ENCODE results near the gene CDON. TPM values are rescaled to one million over a fixed set of nuclear protein-coding genes. Genes with fewer than 3 reads are reported as not detected.

Gene CDON
- total and polyA plus RNA-seq, 7 experiments from 2014 or later = 0.24 to 4.8 (median 2.1) TPM

GRCh38 chr11:125926682-125927081 lies 136.0 kb downstream of the CDON start:
- Mint-ChIP-seq H3K36me3 (no peaks in the 10 kb centered on the region), H3K27ac (no peak overlapping the region), H3K4me3 (no peak overlapping the region), H3K4me1 (peaks cover 0 to 4% (median 0%) of the 10 kb centered on the region in 7 donors), H3K9me3 (no peaks in the 10 kb centered on the region), H3K27me3 (peaks cover 7 to 27% (median 16%) of the 10 kb centered on the region in 5 donors)
- POLR2A ChIA-PET = no interaction called here
- no peak overlapping the region for H3K27ac ChIP-seq (ENCODE audit: low read depth, low read length)
- ATAC-seq = no peak
- H3K4me1 ChIP-seq (ENCODE audit: control insufficient read depth in 2 of 2, insufficient read depth in 2 of 2, low read length in 2 of 2) = no peaks in the 10 kb centered on the region
- DNase-seq = no peak
- H3K4me3 ChIP-seq (ENCODE audit: low read length) = no peak overlapping the region
- intact Hi-C loops (cut with micrococcal nuclease) = no loop called here
- CTCF ChIA-PET = no interaction called here
- H3K9me3 ChIP-seq (ENCODE audit: control insufficient read depth in 2 of 3, low read length in 3 of 3) = no peaks in the 10 kb centered on the region
- no peaks in the 10 kb centered on the region for H3K36me3 ChIP-seq (ENCODE audit: control insufficient read depth in 2 of 3, insufficient read depth in 3 of 3, low read length in 3 of 3)
- H3K27me3 ChIP-seq (ENCODE audit: control insufficient read depth in 2 of 2, insufficient read depth in 2 of 2, low read length in 2 of 2) = no peaks in the 10 kb centered on the region

GRCh38 chr11:125925804-125926203 lies 136.9 kb downstream of the CDON start:
- peaks cover 7 to 27% (median 16%) of the 10 kb centered on the region in 5 donors for H3K27me3 Mint-ChIP-seq
- ChIA-PET POLR2A (no interaction called here), CTCF (interaction anchor here (0.9 to 3.6 kb wide), 2 partner anchors 15 to 268 kb away, joined by 3 to 30 read pairs; no protein-coding TSS in a partner anchor)
- ATAC-seq (no peak), DNase-seq (no peak)
- H3K27me3 ChIP-seq (ENCODE audit: control insufficient read depth in 2 of 2, insufficient read depth in 2 of 2, low read length in 2 of 2) = no peaks in the 10 kb centered on the region
- intact Hi-C loops (cut with micrococcal nuclease) = no loop called here
- no peak overlapping the region for H3K27ac Mint-ChIP-seq
- H3K36me3 Mint-ChIP-seq = no peaks in the 10 kb centered on the region
- no peak overlapping the region for H3K4me3 ChIP-seq (ENCODE audit: low read length)
- no peak overlapping the region for H3K4me3 Mint-ChIP-seq
- peaks cover 0 to 4% (median 0%) of the 10 kb centered on the region in 7 donors for H3K4me1 Mint-ChIP-seq
- no peaks in the 10 kb centered on the region for H3K36me3 ChIP-seq (ENCODE audit: control insufficient read depth in 2 of 3, insufficient read depth in 3 of 3, low read length in 3 of 3)
- H3K9me3 ChIP-seq (ENCODE audit: control insufficient read depth in 2 of 3, low read length in 3 of 3) = no peaks in the 10 kb centered on the region
- no peak overlapping the region for H3K27ac ChIP-seq (ENCODE audit: low read depth, low read length)
- H3K4me1 ChIP-seq (ENCODE audit: control insufficient read depth in 2 of 2, insufficient read depth in 2 of 2, low read length in 2 of 2) = no peaks in the 10 kb centered on the region
- H3K9me3 Mint-ChIP-seq = no peaks in the 10 kb centered on the region

GRCh38 chr11:125925247-125925740 lies 137.4 kb downstream of the CDON start:
- ChIA-PET CTCF (interaction anchor here (0.6 to 3.6 kb wide), 4 partner anchors 15 to 271 kb away, joined by 3 to 30 read pairs (median 4); no protein-coding TSS in a partner anchor), POLR2A (no interaction called here)
- peaks cover 12 to 27% (median 17%) of the 10 kb centered on the region in 5 donors for H3K27me3 Mint-ChIP-seq
- no peak overlapping the region for H3K27ac ChIP-seq (ENCODE audit: low read depth, low read length)
- no peaks in the 10 kb centered on the region for H3K36me3 Mint-ChIP-seq
- H3K4me1 ChIP-seq (ENCODE audit: control insufficient read depth in 2 of 2, insufficient read depth in 2 of 2, low read length in 2 of 2) = no peaks in the 10 kb centered on the region
- H3K9me3 ChIP-seq (ENCODE audit: control insufficient read depth in 2 of 3, low read length in 3 of 3) = no peaks in the 10 kb centered on the region
- peaks cover 0 to 4% (median 0%) of the 10 kb centered on the region in 7 donors for H3K4me1 Mint-ChIP-seq
- no peaks in the 10 kb centered on the region for H3K9me3 Mint-ChIP-seq
- no peak for DNase-seq
- no peak overlapping the region for H3K4me3 Mint-ChIP-seq
- no peak for ATAC-seq
- no peaks in the 10 kb centered on the region for H3K36me3 ChIP-seq (ENCODE audit: control insufficient read depth in 2 of 3, insufficient read depth in 3 of 3, low read length in 3 of 3)
- no peak overlapping the region for H3K27ac Mint-ChIP-seq
- H3K27me3 ChIP-seq (ENCODE audit: control insufficient read depth in 2 of 2, insufficient read depth in 2 of 2, low read length in 2 of 2) = no peaks in the 10 kb centered on the region
- intact Hi-C loops (cut with micrococcal nuclease) = no loop called here
- H3K4me3 ChIP-seq (ENCODE audit: low read length) = no peak overlapping the region

GRCh38 chr11:125924384-125925007 lies 138.2 kb downstream of the CDON start:
- Histone ChIP-seq H3K27ac (ENCODE audit: low read depth, low read length) (no peak overlapping the region), H3K9me3 (ENCODE audit: control insufficient read depth in 2 of 3, low read length in 3 of 3) (no peaks in the 10 kb centered on the region), H3K27me3 (ENCODE audit: control insufficient read depth in 2 of 2, insufficient read depth in 2 of 2, low read length in 2 of 2) (no peaks in the 10 kb centered on the region), H3K36me3 (ENCODE audit: control insufficient read depth in 2 of 3, insufficient read depth in 3 of 3, low read length in 3 of 3) (no peaks in the 10 kb centered on the region), H3K4me3 (ENCODE audit: low read length) (no peak overlapping the region), H3K4me1 (ENCODE audit: control insufficient read depth in 2 of 2, insufficient read depth in 2 of 2, low read length in 2 of 2) (no peaks in the 10 kb centered on the region)
- H3K4me3 Mint-ChIP-seq = no peak overlapping the region
- intact Hi-C loops (cut with micrococcal nuclease) = no loop called here
- H3K27me3 Mint-ChIP-seq = peaks cover 11 to 26% (median 20%) of the 10 kb centered on the region in 5 donors
- H3K36me3 Mint-ChIP-seq = no peaks in the 10 kb centered on the region
- ChIA-PET POLR2A (no interaction called here), CTCF (interaction anchor here (0.6 to 3.6 kb wide), 4 partner anchors 16 to 272 kb away, joined by 3 to 30 read pairs (median 4); no protein-coding TSS in a partner anchor)
- ATAC-seq (no peak), DNase-seq (no peak)
- no peaks in the 10 kb centered on the region for H3K9me3 Mint-ChIP-seq
- no peak overlapping the region for H3K27ac Mint-ChIP-seq
- H3K4me1 Mint-ChIP-seq = peaks cover 0 to 4% (median 0%) of the 10 kb centered on the region in 7 donors

GRCh38 chr11:125923633-125924032 lies 139.0 kb downstream of the CDON start:
- Mint-ChIP-seq H3K36me3 (no peaks in the 10 kb centered on the region), H3K4me1 (peaks cover 0 to 4% (median 0%) of the 10 kb centered on the region in 7 donors), H3K9me3 (no peaks in the 10 kb centered on the region), H3K27ac (no peak overlapping the region), H3K27me3 (peaks cover 11 to 29% (median 18%) of the 10 kb centered on the region in 5 donors), H3K4me3 (no peak overlapping the region)
- Histone ChIP-seq H3K36me3 (ENCODE audit: control insufficient read depth in 2 of 3, insufficient read depth in 3 of 3, low read length in 3 of 3) (no peaks in the 10 kb centered on the region), H3K4me3 (ENCODE audit: low read length) (no peak overlapping the region), H3K27me3 (ENCODE audit: control insufficient read depth in 2 of 2, insufficient read depth in 2 of 2, low read length in 2 of 2) (no peaks in the 10 kb centered on the region), H3K4me1 (ENCODE audit: control insufficient read depth in 2 of 2, insufficient read depth in 2 of 2, low read length in 2 of 2) (no peaks in the 10 kb centered on the region), H3K9me3 (ENCODE audit: control insufficient read depth in 2 of 3, low read length in 3 of 3) (no peaks in the 10 kb centered on the region), H3K27ac (ENCODE audit: low read depth, low read length) (no peak overlapping the region)
- intact Hi-C loops (cut with micrococcal nuclease) = loop anchor here (1.0 to 2.0 kb wide), 2 partner anchors 271 to 345 kb away; partner anchors contain the start of genes FOXRED1 (in 1 of the 2) and SRPRA (in 1 of the 2)
- no peak for DNase-seq
- no peak for ATAC-seq
- ChIA-PET POLR2A (interaction anchor here (0.7 kb wide), 1 partner anchor 557 kb away, joined by 3 read pairs; no protein-coding TSS in a partner anchor), CTCF (interaction anchor here (1.3 to 3.6 kb wide), 4 partner anchors 17 to 543 kb away, joined by 3 to 30 read pairs (median 4); no protein-coding TSS in a partner anchor)

- peaks cover 14 to 35% (median 19%) of the 10 kb centered on the region in 5 donors for H3K27me3 Mint-ChIP-seq
- Histone ChIP-seq H3K27ac (ENCODE audit: low read depth, low read length) (no peak overlapping the region), H3K27me3 (ENCODE audit: control insufficient read depth in 2 of 2, insufficient read depth in 2 of 2, low read length in 2 of 2) (no peaks in the 10 kb centered on the region), H3K36me3 (ENCODE audit: control insufficient read depth in 2 of 3, insufficient read depth in 3 of 3, low read length in 3 of 3) (no peaks in the 10 kb centered on the region), H3K4me1 (ENCODE audit: control insufficient read depth in 2 of 2, insufficient read depth in 2 of 2, low read length in 2 of 2) (no peaks in the 10 kb centered on the region), H3K4me3 (ENCODE audit: low read length) (no peak overlapping the region), H3K9me3 (ENCODE audit: control insufficient read depth in 2 of 3, low read length in 3 of 3) (no peaks in the 10 kb centered on the region)
- H3K27ac Mint-ChIP-seq = no peak overlapping the region
- no peak overlapping the region for H3K4me3 Mint-ChIP-seq
- CTCF ChIA-PET = interaction anchor here (0.6 to 3.6 kb wide), 5 partner anchors 17 to 543 kb away, joined by 3 to 30 read pairs (median 3); no protein-coding TSS in a partner anchor
- H3K9me3 Mint-ChIP-seq = no peaks in the 10 kb centered on the region
- peak; percentile 71 for ATAC-seq
- POLR2A ChIA-PET = interaction anchor here (0.7 kb wide), 1 partner anchor 558 kb away, joined by 3 read pairs; no protein-coding TSS in a partner anchor
- H3K4me1 Mint-ChIP-seq = peaks cover 0 to 4% (median 0%) of the 10 kb centered on the region in 7 donors
- no peaks in the 10 kb centered on the region for H3K36me3 Mint-ChIP-seq
- intact Hi-C loops (cut with micrococcal nuclease) = loop anchor here (1.0 to 2.0 kb wide), 2 partner anchors 271 to 346 kb away; partner anchors contain the start of genes FOXRED1 (in 1 of the 2) and SRPRA (in 1 of the 2)
- peak in 8 of 9 donors; percentile 39 to 65 (median 60) for DNase-seq
These were observed 139.6 kb downstream of the CDON start for GRCh38 chr11:125923012-125923579.

Measured in naive thymus-derived CD4-positive, alpha-beta T cell (primary cell).